ENCODE results near the gene RPS6KA2.
A peak's percentile ranks its signal among the peaks of the same experiment; 100 is the strongest.

Gene RPS6KA2

DNA sequence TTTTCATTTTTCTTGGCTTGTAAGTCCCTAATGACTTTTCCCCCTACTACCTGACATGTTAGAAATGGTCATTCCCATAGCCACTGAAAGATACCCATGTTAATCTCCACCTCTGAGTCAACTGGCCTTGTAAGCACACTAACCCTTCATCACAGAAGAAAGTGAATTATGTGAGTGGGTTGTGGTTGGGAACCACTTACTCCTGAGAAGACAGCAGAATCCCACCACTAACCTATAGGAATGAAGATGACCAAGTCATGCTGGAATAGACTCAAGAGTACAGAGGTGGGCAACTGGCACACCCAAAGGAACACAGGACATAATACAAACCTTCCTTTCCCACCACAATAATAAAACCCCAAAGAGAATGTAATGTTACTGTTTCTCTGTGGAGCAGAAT is 70.7 kb downstream of the RPS6KA2 start:
- no peak for DNase-seq
- H3K4me2 ChIP-seq (ENCODE audit: low read length) = no peak overlapping the region
- peaks cover 3% of the 10 kb centered on the region for H3K9me3 ChIP-seq (ENCODE audit: insufficient read depth, low read depth, low read length)
- no peaks in the 10 kb centered on the region for H3K79me1 ChIP-seq (ENCODE audit: low read length)
- H3K4me1 ChIP-seq (ENCODE audit: control insufficient read depth in 1 of 2, insufficient read depth in 2 of 2, low read length in 2 of 2) = peaks cover 0 to 10% of the 10 kb centered on the region in 2 experiments
- H2AK5ac ChIP-seq (ENCODE audit: low read length) = no peak overlapping the region
- H3K79me2 ChIP-seq (ENCODE audit: control insufficient read depth, insufficient read depth, low read length, poor library complexity) = peaks cover 2% of the 10 kb centered on the region
- H3K9ac ChIP-seq (ENCODE audit: low read length) = no peak overlapping the region
- no peak overlapping the region for H3K14ac ChIP-seq (ENCODE audit: low read length)
- H3K18ac ChIP-seq (ENCODE audit: low read length) = no peak overlapping the region
- no peak overlapping the region for H3K4me3 ChIP-seq (ENCODE audit: low read depth, low read length)
- H4K12ac ChIP-seq (ENCODE audit: low read depth, low read length) = no peak overlapping the region
- no peak overlapping the region for H2BK120ac ChIP-seq (ENCODE audit: insufficient read depth, low read length, poor library complexity)
- H3K27me3 ChIP-seq (ENCODE audit: insufficient read depth, low read length) = no peaks in the 10 kb centered on the region
- no peak overlapping the region for H2AFZ ChIP-seq (ENCODE audit: insufficient read depth, low read length, poor library complexity)
- no peak overlapping the region for H3K4ac ChIP-seq (ENCODE audit: low read depth, low read length)
- no peak overlapping the region for H3K27ac ChIP-seq (ENCODE audit: low read depth, low read length)
- no peak overlapping the region for H4K91ac ChIP-seq (ENCODE audit: low read depth, low read length)
- no peak overlapping the region for H4K8ac ChIP-seq (ENCODE audit: low read depth, low read length)
- H2BK12ac ChIP-seq (ENCODE audit: low read length) = no peak overlapping the region
- H3K36me3 ChIP-seq (ENCODE audit: control insufficient read depth in 1 of 2, insufficient read depth in 2 of 2, low read length in 2 of 2) = peaks cover 0 to 1% of the 10 kb centered on the region in 2 experiments
- H2BK5ac ChIP-seq (ENCODE audit: low read depth, low read length, poor library complexity) = no peak overlapping the region
- H3K23ac ChIP-seq (ENCODE audit: low read length) = no peak overlapping the region

DNA sequence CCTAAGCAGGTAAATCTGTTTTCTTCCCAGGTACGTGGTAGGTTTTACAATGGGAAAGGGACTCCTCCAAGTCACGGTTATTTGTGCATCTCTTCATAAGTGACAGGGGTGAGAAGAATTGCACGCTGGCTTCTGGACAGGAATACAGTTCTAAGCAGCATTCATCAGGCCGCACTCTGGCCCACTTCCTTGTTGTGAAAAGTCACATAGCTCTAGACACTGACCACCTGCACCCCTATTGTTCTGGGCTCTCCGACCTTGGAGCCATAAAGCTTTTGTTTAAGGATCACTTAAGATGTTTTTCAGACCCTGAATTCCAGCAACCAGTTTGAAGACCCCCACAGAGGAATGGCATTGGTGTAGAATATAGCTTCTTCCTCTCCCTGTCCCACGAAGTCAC is 72.0 kb downstream of the RPS6KA2 start:
- Histone ChIP-seq H3K27me3 (ENCODE audit: insufficient read depth, low read length) (no peaks in the 10 kb centered on the region), H3K4me1 (ENCODE audit: control insufficient read depth in 1 of 2, insufficient read depth in 2 of 2, low read length in 2 of 2) (peaks cover 0 to 10% of the 10 kb centered on the region in 2 experiments), H2AK5ac (ENCODE audit: low read length) (no peak overlapping the region), H4K12ac (ENCODE audit: low read depth, low read length) (no peak overlapping the region), H3K23ac (ENCODE audit: low read length) (no peak overlapping the region), H3K9me3 (ENCODE audit: insufficient read depth, low read depth, low read length) (peaks cover 3% of the 10 kb centered on the region), H2AFZ (ENCODE audit: insufficient read depth, low read length, poor library complexity) (no peak overlapping the region), H3K4me3 (ENCODE audit: low read depth, low read length) (no peak overlapping the region), H4K91ac (ENCODE audit: low read depth, low read length) (no peak overlapping the region), H3K27ac (ENCODE audit: low read depth, low read length) (no peak overlapping the region), H3K9ac (ENCODE audit: low read length) (no peak overlapping the region), H2BK12ac (ENCODE audit: low read length) (no peak overlapping the region), H4K8ac (ENCODE audit: low read depth, low read length) (no peak overlapping the region), H2BK5ac (ENCODE audit: low read depth, low read length, poor library complexity) (no peak overlapping the region), H3K4ac (ENCODE audit: low read depth, low read length) (no peak overlapping the region), H3K79me2 (ENCODE audit: control insufficient read depth, insufficient read depth, low read length, poor library complexity) (peaks cover 2% of the 10 kb centered on the region), H3K14ac (ENCODE audit: low read length) (no peak overlapping the region), H3K4me2 (ENCODE audit: low read length) (no peak overlapping the region), H3K18ac (ENCODE audit: low read length) (no peak overlapping the region), H3K79me1 (ENCODE audit: low read length) (no peaks in the 10 kb centered on the region), H3K36me3 (ENCODE audit: control insufficient read depth in 1 of 2, insufficient read depth in 2 of 2, low read length in 2 of 2) (peaks cover 0 to 4% of the 10 kb centered on the region in 2 experiments), H2BK120ac (ENCODE audit: insufficient read depth, low read length, poor library complexity) (no peak overlapping the region)
- no CpG with 5 or more reads among the region's 6 CpGs for WGBS (ENCODE audit: extremely low coverage, insufficient coverage, insufficient read length)
- DNase-seq = no peak

DNA sequence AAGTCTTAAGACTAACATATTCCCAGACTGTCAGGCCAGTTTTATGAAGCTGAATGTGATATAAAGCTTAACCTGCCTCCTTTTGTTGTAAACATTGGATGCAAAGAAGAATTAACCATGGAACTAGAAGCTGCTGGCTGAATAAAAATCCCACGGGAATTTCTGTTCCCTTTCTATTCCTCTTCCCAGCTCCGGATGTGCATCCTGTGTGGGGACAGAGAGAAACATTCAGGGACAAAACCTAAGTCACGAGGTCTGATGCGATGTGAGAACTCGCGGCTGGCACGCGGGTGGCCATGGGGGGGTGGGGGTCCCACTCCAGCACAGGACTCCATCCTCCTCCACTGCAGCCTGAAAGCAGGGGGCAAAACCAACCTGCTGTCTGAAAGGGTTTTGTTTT is 72.7 kb downstream of the RPS6KA2 start:
- Histone ChIP-seq H3K9me3 (ENCODE audit: insufficient read depth, low read depth, low read length) (peaks cover 2% of the 10 kb centered on the region), H2BK5ac (ENCODE audit: low read depth, low read length, poor library complexity) (no peak overlapping the region), H3K4me2 (ENCODE audit: low read length) (no peak overlapping the region), H4K91ac (ENCODE audit: low read depth, low read length) (no peak overlapping the region), H3K9ac (ENCODE audit: low read length) (no peak overlapping the region), H3K18ac (ENCODE audit: low read length) (no peak overlapping the region), H2AK5ac (ENCODE audit: low read length) (no peak overlapping the region), H2BK12ac (ENCODE audit: low read length) (no peak overlapping the region), H3K36me3 (ENCODE audit: control insufficient read depth in 1 of 2, insufficient read depth in 2 of 2, low read length in 2 of 2) (peaks cover 0 to 2% of the 10 kb centered on the region in 2 experiments), H3K27me3 (ENCODE audit: insufficient read depth, low read length) (no peaks in the 10 kb centered on the region), H4K8ac (ENCODE audit: low read depth, low read length) (no peak overlapping the region), H3K79me1 (ENCODE audit: low read length) (no peaks in the 10 kb centered on the region), H3K27ac (ENCODE audit: low read depth, low read length) (no peak overlapping the region), H3K4ac (ENCODE audit: low read depth, low read length) (no peak overlapping the region), H3K4me3 (ENCODE audit: low read depth, low read length) (no peak overlapping the region), H3K23ac (ENCODE audit: low read length) (no peak overlapping the region), H4K12ac (ENCODE audit: low read depth, low read length) (no peak overlapping the region), H2BK120ac (ENCODE audit: insufficient read depth, low read length, poor library complexity) (no peak overlapping the region), H3K14ac (ENCODE audit: low read length) (no peak overlapping the region), H3K79me2 (ENCODE audit: control insufficient read depth, insufficient read depth, low read length, poor library complexity) (peaks cover 2% of the 10 kb centered on the region), H2AFZ (ENCODE audit: insufficient read depth, low read length, poor library complexity) (no peak overlapping the region), H3K4me1 (ENCODE audit: control insufficient read depth in 1 of 2, insufficient read depth in 2 of 2, low read length in 2 of 2) (peaks cover 0 to 10% of the 10 kb centered on the region in 2 experiments)
- no CpG with 5 or more reads among the region's 8 CpGs for WGBS (ENCODE audit: extremely low coverage, insufficient coverage, insufficient read length)
- no peak for DNase-seq

DNA sequence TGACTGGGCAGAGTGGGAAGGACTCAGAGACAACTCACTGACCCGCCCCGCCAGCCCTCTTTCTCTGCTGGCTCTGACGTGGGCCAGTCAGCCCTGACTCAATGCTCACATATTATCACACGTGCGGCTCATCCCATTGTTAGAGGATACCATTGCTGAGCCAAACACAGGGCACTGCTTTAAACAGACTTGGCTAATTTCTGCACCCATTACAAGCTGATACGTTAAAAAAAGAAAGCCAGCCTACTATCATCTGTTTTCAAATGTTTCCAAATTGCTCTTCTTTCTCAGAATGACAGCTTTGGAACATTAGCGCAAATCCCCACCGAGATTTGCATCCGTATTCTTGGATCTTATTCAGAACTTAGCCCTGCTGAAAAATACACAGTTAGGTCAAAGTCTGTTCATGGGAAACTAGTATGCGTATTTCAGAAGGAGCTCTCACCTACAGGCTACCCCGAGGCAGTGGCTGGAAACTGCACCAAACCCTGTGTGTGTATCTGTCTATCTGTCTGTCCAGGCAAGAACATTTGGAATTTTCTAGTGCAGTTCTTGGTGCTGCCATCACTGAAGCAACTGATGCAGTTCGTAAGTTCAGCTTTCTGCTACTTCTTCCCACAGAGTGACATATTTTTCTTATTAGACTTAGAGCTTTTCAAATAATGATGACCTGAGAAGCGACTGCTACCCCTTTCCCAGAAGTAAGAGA is 73.3 kb downstream of the RPS6KA2 start:
- Histone ChIP-seq H3K9me3 (ENCODE audit: insufficient read depth, low read depth, low read length) (peaks cover 2% of the 10 kb centered on the region), H4K91ac (ENCODE audit: low read depth, low read length) (no peak overlapping the region), H3K4me1 (ENCODE audit: control insufficient read depth in 1 of 2, insufficient read depth in 2 of 2, low read length in 2 of 2) (peaks cover 0 to 10% of the 10 kb centered on the region in 2 experiments), H3K36me3 (ENCODE audit: control insufficient read depth in 1 of 2, insufficient read depth in 2 of 2, low read length in 2 of 2) (peaks cover 0 to 2% of the 10 kb centered on the region in 2 experiments), H3K4me3 (ENCODE audit: low read depth, low read length) (no peak overlapping the region), H3K27me3 (ENCODE audit: insufficient read depth, low read length) (no peaks in the 10 kb centered on the region), H3K18ac (ENCODE audit: low read length) (no peak overlapping the region), H3K14ac (ENCODE audit: low read length) (no peak overlapping the region), H3K79me1 (ENCODE audit: low read length) (no peaks in the 10 kb centered on the region), H4K8ac (ENCODE audit: low read depth, low read length) (no peak overlapping the region), H3K79me2 (ENCODE audit: control insufficient read depth, insufficient read depth, low read length, poor library complexity) (peaks cover 2% of the 10 kb centered on the region), H3K27ac (ENCODE audit: low read depth, low read length) (no peak overlapping the region), H3K4ac (ENCODE audit: low read depth, low read length) (no peak overlapping the region), H4K12ac (ENCODE audit: low read depth, low read length) (no peak overlapping the region), H3K23ac (ENCODE audit: low read length) (no peak overlapping the region), H2BK120ac (ENCODE audit: insufficient read depth, low read length, poor library complexity) (no peak overlapping the region), H2BK5ac (ENCODE audit: low read depth, low read length, poor library complexity) (no peak overlapping the region), H2AFZ (ENCODE audit: insufficient read depth, low read length, poor library complexity) (no peak overlapping the region), H3K4me2 (ENCODE audit: low read length) (no peak overlapping the region), H3K9ac (ENCODE audit: low read length) (no peak overlapping the region), H2BK12ac (ENCODE audit: low read length) (no peak overlapping the region), H2AK5ac (ENCODE audit: low read length) (no peak overlapping the region)
- WGBS (ENCODE audit: extremely low coverage, insufficient coverage, insufficient read length) = no CpG with 5 or more reads among the region's 13 CpGs
- DNase-seq = peak in 1 of 2 donors; percentile 22
